Measurements from ENCODE around the gene TFAP2D.

Gene TFAP2D

DNA sequence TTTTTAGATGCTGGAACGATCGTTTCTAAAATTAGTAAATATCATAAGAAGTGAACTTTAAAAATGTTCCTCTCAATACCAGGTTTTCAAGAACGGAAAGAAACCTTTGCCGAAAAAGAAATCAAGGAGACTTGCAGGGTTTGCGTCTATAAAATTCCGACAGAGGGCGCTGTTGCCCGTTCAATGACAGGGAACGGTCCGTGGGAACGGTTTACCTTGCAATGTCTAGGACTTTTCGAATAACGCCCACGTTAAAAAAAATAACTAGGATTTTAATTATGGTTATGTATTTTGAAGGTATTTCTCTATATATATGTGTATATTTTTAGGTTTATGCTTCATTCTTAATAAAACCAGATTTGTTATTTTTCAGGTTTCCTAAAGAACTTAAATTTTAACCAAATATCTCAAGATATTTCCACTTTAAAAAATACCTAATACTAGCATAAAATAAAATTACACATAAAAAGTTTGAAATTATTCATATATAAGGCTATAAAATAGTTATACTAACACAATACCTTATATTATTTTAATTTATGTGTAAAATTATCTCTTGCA lies 102.9 kb downstream of the TFAP2D start:
- Histone ChIP-seq H3K27ac (ENCODE audit: low read depth, low read length, poor library complexity, severe bottlenecking) (no peak overlapping the region), H3K36me3 (ENCODE audit: insufficient read depth, low read length) (no peaks in the 10 kb centered on the region), H3K4me3 (ENCODE audit: low read depth, low read length, poor library complexity, severe bottlenecking) (peak overlapping the region; percentile 54), H3K9me3 (ENCODE audit: low read length) (no peaks in the 10 kb centered on the region), H4K20me1 (ENCODE audit: insufficient read depth, low read length) (no peaks in the 10 kb centered on the region), H3K4me2 (ENCODE audit: low read length) (peak overlapping the region; percentile 81), H3K4me1 (ENCODE audit: insufficient read depth, low read length, severe bottlenecking) (peaks cover 6% of the 10 kb centered on the region), H3K79me2 (ENCODE audit: insufficient read depth, low read length) (no peaks in the 10 kb centered on the region), H3F3A (ENCODE audit: insufficient read depth, low read length) (no peaks in the 10 kb centered on the region), H3K9ac (ENCODE audit: low read length) (peak overlapping the region; percentile 40; the same call in 1 of the 2 replicates), H3K27me3 (ENCODE audit: insufficient read depth, low read length) (no peaks in the 10 kb centered on the region; the same call in 1 of the 2 replicates), H2AFZ (ENCODE audit: low read length) (peak overlapping the region; percentile 74; the same call in 1 of the 2 replicates), H3K9me2 (ENCODE audit: low read depth, low read length) (no peaks in the 10 kb centered on the region)
- TF ChIP-seq EZH2 (IDR thresholded peaks at IDR 0.05; ENCODE audit: borderline replicate concordance, low read length): no peak
- TF ChIP-seq, protein P1, sequence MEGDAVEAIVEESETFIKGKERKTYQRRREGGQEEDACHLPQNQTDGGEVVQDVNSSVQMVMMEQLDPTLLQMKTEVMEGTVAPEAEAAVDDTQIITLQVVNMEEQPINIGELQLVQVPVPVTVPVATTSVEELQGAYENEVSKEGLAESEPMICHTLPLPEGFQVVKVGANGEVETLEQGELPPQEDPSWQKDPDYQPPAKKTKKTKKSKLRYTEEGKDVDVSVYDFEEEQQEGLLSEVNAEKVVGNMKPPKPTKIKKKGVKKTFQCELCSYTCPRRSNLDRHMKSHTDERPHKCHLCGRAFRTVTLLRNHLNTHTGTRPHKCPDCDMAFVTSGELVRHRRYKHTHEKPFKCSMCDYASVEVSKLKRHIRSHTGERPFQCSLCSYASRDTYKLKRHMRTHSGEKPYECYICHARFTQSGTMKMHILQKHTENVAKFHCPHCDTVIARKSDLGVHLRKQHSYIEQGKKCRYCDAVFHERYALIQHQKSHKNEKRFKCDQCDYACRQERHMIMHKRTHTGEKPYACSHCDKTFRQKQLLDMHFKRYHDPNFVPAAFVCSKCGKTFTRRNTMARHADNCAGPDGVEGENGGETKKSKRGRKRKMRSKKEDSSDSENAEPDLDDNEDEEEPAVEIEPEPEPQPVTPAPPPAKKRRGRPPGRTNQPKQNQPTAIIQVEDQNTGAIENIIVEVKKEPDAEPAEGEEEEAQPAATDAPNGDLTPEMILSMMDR (IDR thresholded peaks at IDR 0.05; ENCODE audit: low read length): peak; percentile 70

DNA sequence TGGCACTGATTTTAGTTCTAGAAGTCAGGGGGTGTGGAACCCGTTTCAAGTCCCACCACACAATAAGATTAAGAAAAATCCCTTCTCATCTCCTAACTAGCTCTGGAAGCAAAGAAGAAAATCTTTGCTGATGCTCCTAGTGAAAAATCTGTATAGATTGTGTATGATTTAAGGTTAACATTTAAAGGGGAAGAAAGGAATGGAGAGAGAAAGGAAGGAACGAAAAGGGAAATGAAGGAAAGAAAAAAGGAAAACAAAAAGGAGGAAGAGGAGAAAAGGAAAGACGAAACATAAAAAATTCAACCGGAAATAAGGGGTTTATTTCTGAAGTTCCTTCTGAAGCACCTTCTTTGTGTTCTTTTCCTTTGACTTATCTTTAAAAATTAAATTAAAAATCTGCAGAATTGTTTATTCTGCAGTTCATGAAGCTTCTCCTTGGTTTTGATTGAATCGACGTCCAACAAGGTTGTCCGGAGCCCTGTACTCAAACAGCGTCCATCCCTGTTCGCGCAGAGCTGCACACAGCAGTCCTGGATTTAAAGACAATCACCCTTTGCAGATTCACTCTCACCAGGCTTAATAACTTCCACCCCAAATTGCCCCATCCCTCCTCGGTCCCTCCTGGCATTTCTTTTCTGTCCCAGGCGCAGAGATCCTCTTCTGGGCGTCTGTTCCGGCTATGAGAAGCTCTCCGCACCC lies 103.8 kb downstream of the TFAP2D start:
- no peak overlapping the region for H2AFZ ChIP-seq (ENCODE audit: low read length)

DNA sequence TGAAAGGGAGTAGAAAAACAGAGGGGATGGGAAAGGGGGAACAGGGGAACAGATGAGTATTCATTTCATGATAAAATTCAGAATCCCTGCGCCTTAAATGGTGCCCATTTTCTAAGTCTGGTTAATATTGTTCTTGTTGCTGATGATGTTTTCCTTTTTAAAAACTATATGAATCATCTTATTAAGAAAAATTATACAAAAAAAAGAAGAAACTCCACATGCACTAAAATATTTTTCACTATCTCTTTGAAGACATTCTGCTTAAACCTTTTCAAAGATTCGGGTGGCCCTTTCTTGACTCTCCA lies 104.3 kb downstream of the TFAP2D start:
- H3K27me3 ChIP-seq (ENCODE audit: insufficient read depth, low read length): no peaks in the 10 kb centered on the region; the same call in 1 of the 2 replicates
- no peaks in the 10 kb centered on the region for H3K79me2 ChIP-seq (ENCODE audit: insufficient read depth, low read length)
- no peaks in the 10 kb centered on the region for H4K20me1 ChIP-seq (ENCODE audit: insufficient read depth, low read length)
- H3K4me1 ChIP-seq (ENCODE audit: insufficient read depth, low read length, severe bottlenecking): peaks cover 6% of the 10 kb centered on the region
- no peak overlapping the region for H3K4me3 ChIP-seq (ENCODE audit: low read depth, low read length, poor library complexity, severe bottlenecking)
- TF ChIP-seq EZH2 (IDR thresholded peaks at IDR 0.05; ENCODE audit: borderline replicate concordance, low read length): no peak
- TF ChIP-seq, protein P1 (IDR thresholded peaks at IDR 0.05; ENCODE audit: low read length): no peak
- H3F3A ChIP-seq (ENCODE audit: insufficient read depth, low read length): no peaks in the 10 kb centered on the region
- H2AFZ ChIP-seq (ENCODE audit: low read length): no peak overlapping the region
- H3K9me3 ChIP-seq (ENCODE audit: low read length): no peaks in the 10 kb centered on the region
- no peak overlapping the region for H3K9ac ChIP-seq (ENCODE audit: low read length)
- H3K9me2 ChIP-seq (ENCODE audit: low read depth, low read length): no peaks in the 10 kb centered on the region
- no peak overlapping the region for H3K4me2 ChIP-seq (ENCODE audit: low read length)
- no peaks in the 10 kb centered on the region for H3K36me3 ChIP-seq (ENCODE audit: insufficient read depth, low read length)
- no peak overlapping the region for H3K27ac ChIP-seq (ENCODE audit: low read depth, low read length, poor library complexity, severe bottlenecking)

More for the DNA sequence above, 103.8 kb downstream of the TFAP2D start:
- Histone ChIP-seq H3K4me1 (ENCODE audit: insufficient read depth, low read length, severe bottlenecking) (peaks cover 6% of the 10 kb centered on the region), H3F3A (ENCODE audit: insufficient read depth, low read length) (no peaks in the 10 kb centered on the region), H3K27me3 (ENCODE audit: insufficient read depth, low read length) (no peaks in the 10 kb centered on the region; the same call in 1 of the 2 replicates), H3K4me2 (ENCODE audit: low read length) (no peak overlapping the region), H3K27ac (ENCODE audit: low read depth, low read length, poor library complexity, severe bottlenecking) (no peak overlapping the region), H3K9ac (ENCODE audit: low read length) (no peak overlapping the region), H3K79me2 (ENCODE audit: insufficient read depth, low read length) (no peaks in the 10 kb centered on the region), H3K9me2 (ENCODE audit: low read depth, low read length) (no peaks in the 10 kb centered on the region), H4K20me1 (ENCODE audit: insufficient read depth, low read length) (no peaks in the 10 kb centered on the region), H3K4me3 (ENCODE audit: low read depth, low read length, poor library complexity, severe bottlenecking) (no peak overlapping the region), H3K9me3 (ENCODE audit: low read length) (no peaks in the 10 kb centered on the region), H3K36me3 (ENCODE audit: insufficient read depth, low read length) (no peaks in the 10 kb centered on the region)
- TF ChIP-seq EZH2 (IDR thresholded peaks at IDR 0.05; ENCODE audit: borderline replicate concordance, low read length): no peak
- TF ChIP-seq, protein P1 (IDR thresholded peaks at IDR 0.05; ENCODE audit: low read length): no peak

Data from OCI-LY1 (cell line).